ENCODE results near the gene INHBA. TPM values are rescaled to one million over a fixed set of nuclear protein-coding genes. Genes with fewer than 3 reads are reported as not detected.
A peak's percentile ranks its signal among the peaks of the same experiment; 100 is the strongest.

INHBA gene
- total and polyA plus RNA-seq, 9 of the 15 experiments (the other 6 are each of a cell fraction or from before 2014, with no cell fraction given) = 0.02 to 0.04 TPM; not detected in 7

- TF ChIP-seq ZNF395 (CRISPR knock-in tag; IDR thresholded peaks at IDR 0.05) = 0 out of 2 replicates have a peak, but pooled peaks have one; percentile 23
- TF ChIP-seq ARID3A (IDR thresholded peaks at IDR 0.05; ENCODE audit: borderline replicate concordance, low read depth, low read length) = no peak
- no peak for TF ChIP-seq ZNF274 (IDR thresholded peaks at IDR 0.05; ENCODE audit: borderline replicate concordance, low read depth, low read length)
- no peak for TF ChIP-seq NCOA6 (IDR thresholded peaks at IDR 0.05)
Observed at GRCh38 chr7:41750661-41751540, 48.0 kb upstream of the INHBA start (continued).

- Histone ChIP-seq H3K9me1 (ENCODE audit: control insufficient read depth, insufficient read depth, low read length) (no peaks in the 10 kb centered on the region), H3K4me3 (no peak overlapping the region), H3K27me3 (ENCODE audit: control insufficient read depth in 2 of 2, insufficient read depth in 2 of 2, low read length in 2 of 2) (no peaks in the 10 kb centered on the region), H2AFZ (ENCODE audit: low read depth, low read length) (no peak overlapping the region), H4K20me1 (replicated peaks; ENCODE audit: control insufficient read depth, insufficient read depth, low read length) (no peaks in the 10 kb centered on the region), H3K79me2 (ENCODE audit: control insufficient read depth, insufficient read depth, low read length) (no peaks in the 10 kb centered on the region), H3K9me3 (replicated peaks; ENCODE audit: control insufficient read depth, insufficient read depth, low read depth, low read length) (no peaks in the 10 kb centered on the region), H3K36me3 (ENCODE audit: control insufficient read depth, insufficient read depth, low read length) (no peaks in the 10 kb centered on the region), H3K9ac (ENCODE audit: insufficient read depth in 1 of 2, low read depth in 2 of 2, low read length in 2 of 2) (no peak overlapping the region), H3K4me2 (ENCODE audit: insufficient read depth, low read length) (no peak overlapping the region), H3K4me1 (replicated peaks in 1 of 2; ENCODE audit: control insufficient read depth in 2 of 2, insufficient read depth in 2 of 2, low read length in 2 of 2) (no peaks in the 10 kb centered on the region), H3K27ac (ENCODE audit: extremely low read depth, low read depth, low read length) (no peak overlapping the region)
- no peak for FAIRE-seq
- ChIA-PET CTCF (ENCODE audit: low intra/inter-chr PET ratio) (no interaction called here), POLR2A (interaction anchor here (0.6 kb wide), 1 partner anchor 111 kb away, joined by 3 read pairs; no protein-coding TSS in a partner anchor)
- DNase-seq (ENCODE audit: extremely low read depth in 1 of 4, low spot score in 3 of 4) = no peak
- ATAC-seq = no peak
- intact Hi-C loops (cut with micrococcal nuclease) (no loop called here), in situ Hi-C loops (cut with MboI) (no loop called here)
- no peak for TF ChIP-seq PRDM10 (IDR thresholded peaks at IDR 0.05; ENCODE audit: partially characterized antibody)
- TF ChIP-seq PBX2 (CRISPR knock-in tag; IDR thresholded peaks at IDR 0.05; ENCODE audit: low read depth) = no peak
- TF ChIP-seq PBX2 (tag; conservative IDR thresholded peaks at IDR 0.05; ENCODE audit: low read depth) = no peak
- TF ChIP-seq TAF9B (IDR thresholded peaks at IDR 0.05; ENCODE audit: partially characterized antibody) = no peak
- no peak for TF ChIP-seq SMAD4 (CRISPR knock-in tag; conservative IDR thresholded peaks at IDR 0.05)
- BruUV-seq (replicated peaks) = no TSS peak
Observed at GRCh38 chr7:41747961-41748360, 45.1 kb upstream of the INHBA start.
